ENCODE measurements around the gene LAMTOR3.

Gene LAMTOR3, protein sequence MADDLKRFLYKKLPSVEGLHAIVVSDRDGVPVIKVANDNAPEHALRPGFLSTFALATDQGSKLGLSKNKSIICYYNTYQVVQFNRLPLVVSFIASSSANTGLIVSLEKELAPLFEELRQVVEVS

DNA sequence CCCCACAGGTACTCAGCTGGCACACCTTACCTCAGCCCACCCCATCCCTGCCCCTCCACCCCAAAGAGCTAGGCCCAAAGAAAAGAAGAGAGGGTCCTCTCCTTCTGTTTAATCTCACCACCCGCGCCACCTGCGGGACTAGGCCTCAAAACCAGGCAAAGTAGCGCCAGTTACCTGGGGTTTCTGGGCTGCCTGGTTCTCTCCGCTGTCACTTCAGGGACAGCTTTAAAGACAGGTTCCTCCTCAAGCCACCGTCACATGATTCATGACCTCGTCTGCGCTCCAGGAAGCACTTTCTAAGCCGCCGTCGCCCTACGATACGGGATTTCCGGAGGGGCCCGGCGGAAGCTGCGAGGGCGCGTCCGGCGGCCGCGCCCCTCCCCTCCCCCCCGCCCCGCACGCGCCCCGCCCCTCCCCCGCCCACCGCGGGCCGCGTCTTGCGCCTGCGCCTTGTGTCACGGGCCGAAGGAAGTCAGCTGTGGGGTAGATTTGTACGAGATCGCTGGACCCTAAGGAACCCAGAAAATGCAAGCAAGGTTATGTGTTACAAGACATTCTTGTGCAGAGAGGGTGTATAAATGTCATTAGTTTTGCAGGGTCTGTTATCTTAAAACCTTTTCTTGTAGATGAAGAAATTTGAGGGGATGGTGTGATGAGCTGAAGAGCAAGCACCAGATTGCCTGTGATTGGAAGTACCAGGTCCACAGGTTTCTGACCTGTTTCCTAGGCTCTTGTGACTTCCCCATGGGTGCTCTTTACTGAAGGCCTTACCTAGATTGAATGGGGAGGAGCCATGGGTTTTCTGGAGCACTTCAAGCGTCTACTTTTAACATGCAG is at the start of gene LAMTOR3:
TSS of gene LAMTOR3 (minus strand) at position 267 of the 837 bp plus-strand sequence. CDS start 464 bp downstream, outside the sequence.
- peak; percentile 32 for DNase-seq

DNA sequence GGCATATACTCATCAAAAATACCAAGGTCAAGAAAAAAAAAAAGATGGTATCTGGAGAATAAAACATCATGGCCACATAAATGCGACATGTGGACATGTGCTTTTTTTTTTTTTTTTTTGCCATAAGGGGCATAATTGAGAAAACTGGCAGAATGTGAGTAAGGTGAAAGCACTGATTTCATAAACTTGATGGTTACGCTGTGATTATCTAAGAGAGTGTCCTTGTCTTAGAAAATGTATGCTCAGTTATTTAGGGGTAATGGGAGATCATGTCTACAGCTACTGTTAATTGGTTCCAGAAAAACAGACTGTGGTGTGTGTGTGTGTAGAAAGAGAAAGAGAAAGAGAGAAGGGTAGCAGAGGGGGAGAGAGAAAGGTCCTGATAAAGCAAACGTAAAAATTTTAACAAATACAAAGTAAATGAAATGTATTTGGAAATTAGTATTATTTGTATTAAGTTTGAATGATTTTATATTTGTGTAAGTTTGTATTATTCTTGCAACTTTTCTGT is 44.1 kb upstream of the LAMTOR3 start:
- no peak for DNase-seq

DNA sequence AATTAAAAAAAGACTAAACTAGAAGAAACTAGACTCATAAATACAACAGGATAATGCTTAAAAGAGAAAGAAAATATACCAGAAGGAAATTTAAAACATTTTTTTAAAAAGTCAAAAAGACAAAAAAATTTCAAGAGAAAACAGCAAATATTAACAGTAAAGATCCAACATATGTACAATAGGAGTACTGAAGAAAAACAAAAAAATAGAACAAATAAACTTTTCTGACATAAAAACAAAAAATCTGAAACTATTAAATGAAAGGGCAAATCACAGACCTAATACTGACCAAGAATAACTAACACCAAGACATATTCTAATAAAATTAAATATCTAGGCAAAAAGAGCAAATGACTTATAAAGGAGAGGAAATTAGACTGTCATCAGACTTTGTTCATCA is 40.7 kb upstream of the LAMTOR3 start:
- DNase-seq = no peak

DNA sequence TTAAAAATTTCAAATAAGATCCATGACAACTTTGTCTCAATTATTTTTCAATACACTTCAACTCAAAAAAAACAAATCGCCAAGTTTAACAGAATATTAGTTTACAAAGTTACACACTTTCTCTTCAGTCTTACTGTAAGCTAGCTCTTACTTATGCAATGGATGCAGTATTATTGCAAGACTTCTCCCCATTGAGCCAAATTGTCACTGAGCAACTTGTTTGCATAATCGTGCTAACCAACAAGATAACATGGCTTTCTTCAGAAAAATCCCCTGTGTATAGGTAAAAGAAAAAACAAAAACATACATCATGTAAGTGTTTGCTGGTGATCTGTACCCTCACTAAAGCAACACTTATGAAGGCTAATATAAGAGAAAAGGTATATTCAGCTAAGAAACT is 33.3 kb upstream of the LAMTOR3 start:
- DNase-seq = no peak

DNA sequence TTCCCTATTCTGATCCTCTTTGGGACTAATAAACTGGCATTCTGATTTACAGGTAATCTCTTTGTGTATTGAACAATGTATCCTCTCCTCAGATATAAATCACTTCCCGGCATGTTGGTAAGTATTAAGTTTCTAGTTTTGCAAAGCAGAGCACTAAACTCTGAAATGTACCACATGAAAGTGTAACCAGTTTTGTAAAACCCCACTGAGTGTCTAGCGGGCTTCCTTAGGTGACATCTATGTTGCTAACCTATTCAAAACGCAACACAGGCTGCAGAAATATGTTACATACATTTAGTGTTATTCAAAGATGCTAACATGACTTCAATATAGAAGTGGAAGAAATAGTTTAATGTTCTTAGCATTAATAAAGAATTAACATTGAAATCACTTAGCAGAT is 26.9 kb upstream of the LAMTOR3 start:
- no peak for DNase-seq

DNA sequence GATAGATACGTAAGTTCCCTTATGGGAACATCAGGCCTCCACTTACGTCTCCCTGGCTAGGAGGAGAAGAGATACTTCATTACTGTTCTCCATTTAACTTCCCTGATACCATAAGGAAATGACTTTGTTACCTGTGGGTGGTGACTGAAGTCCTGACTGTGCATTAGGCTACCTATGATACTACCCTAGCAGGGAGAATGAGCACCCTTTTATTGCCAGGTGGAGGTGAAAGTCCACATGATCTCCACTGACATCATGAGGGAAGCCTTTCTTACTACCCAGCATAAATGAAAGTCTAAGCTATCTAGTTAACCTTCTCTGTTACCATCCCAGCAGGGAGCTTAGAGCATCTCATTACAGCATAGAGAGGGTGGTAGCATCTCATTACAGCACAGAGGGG is 24.4 kb upstream of the LAMTOR3 start:
- DNase-seq = no peak

DNA sequence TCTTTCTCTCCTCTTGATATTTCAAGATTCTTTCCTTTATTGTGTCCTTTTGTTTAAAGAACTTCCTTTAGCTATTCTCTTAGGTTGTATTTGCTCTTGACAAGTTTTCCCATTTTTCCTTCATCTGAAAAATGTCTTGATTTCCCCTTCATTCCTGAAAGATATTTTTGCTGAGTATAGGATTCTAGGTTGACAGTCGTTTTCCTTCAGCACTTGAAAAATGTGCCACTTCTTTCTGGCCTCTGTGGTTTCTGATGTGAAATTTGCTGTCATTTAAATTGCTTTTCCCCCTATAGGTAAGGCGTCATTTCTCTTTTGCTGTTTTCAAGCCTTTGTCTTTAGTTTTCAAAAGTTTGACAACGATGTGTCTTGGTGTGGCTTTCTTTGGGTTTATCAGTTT is 23.3 kb upstream of the LAMTOR3 start:
- no peak for DNase-seq

DNA sequence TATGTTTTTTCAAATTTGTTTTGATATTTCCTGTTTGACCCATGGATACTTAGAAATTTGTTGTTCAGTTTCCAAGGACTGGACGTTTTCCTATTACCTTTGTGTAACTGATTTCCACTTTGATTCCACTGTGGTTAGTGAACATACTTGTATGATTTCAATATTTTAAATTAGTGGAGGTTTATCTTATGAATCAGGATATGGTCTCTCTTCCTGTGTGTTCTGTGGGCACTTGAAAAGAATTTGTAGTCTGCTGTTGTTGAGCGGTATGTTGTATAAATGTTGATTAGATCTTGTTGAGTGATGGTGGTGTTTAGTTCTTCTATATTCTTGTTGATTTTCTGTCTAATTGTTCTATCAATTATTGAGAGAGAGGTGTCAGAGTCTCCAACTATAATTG is 21.2 kb upstream of the LAMTOR3 start:
- DNase-seq = no peak

DNA sequence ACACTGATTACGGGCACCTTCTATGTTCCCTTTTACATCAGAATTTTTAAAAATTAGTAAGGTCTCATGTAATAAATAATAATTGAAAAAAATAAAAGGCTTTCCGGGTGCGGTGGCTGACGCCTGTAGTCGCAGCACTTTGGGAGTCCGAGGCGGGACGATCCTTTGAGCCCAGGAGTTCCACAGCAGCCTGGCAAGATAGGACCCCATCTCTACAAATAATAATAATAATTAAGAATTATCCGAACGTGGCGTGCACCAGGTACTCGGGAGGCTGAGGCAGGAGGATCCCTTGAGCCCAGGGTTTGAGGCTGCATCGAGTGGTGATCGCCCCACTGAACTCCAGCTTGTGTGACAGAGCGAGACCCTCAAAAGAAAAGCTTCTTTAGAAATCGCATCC is 771 bp upstream of the LAMTOR3 start:
- no peak for DNase-seq

DNA sequence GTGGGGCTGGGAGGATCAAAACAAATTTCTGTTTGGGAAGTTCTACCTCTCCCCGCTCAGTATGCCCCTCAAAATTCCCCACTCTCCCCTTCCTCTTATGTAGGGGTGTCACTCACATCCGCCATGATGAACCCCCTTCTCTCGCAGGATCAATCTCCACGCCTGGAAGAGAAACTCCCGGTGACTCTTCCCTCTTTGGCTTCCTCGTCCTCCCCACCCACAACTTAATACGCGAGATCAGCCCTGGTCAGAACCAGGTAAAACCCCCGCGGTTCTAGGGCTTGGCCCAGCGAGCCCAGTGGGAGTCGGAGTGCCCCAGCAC is 427 bp downstream of the LAMTOR3 start:
- no peak for DNase-seq

DNA sequence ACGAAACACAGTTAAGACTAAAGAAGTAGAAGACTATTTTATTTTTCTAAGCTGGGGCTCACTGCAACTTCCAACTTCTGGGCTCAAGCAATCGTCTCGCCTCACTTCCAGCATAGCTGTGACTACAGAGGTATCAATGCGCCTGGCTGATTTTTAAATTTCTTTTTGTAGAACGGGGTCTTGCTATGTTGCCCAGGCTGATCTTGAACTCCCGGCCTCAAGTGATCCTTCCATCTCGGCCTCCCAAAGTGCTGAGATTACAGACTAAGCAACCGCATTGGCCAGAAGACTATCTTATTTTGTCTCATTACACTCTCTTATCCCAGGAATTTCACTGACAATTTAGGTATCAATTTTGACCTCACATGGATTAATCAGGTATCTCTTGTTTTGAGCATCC is 1.2 kb downstream of the LAMTOR3 start:
- no peak for DNase-seq

DNA sequence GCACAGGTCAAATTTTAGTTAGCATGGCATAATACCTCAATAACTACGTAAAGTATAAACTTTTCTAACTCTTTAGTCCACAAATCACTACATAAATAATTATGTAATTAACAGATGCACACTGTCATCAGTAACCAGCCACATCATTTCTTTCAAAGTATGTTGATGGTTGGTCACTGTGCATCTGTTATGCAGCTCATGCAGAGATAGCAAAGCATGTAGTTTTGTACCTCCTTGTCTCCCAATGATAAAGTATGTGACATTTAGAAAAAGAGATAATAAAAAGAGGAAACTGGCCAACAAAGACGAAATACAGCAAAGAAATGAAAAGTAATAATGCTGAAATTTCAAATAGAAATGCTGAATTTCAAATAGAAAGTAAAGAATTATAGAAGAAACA is 2.9 kb downstream of the LAMTOR3 start:
- DNase-seq = no peak

DNA sequence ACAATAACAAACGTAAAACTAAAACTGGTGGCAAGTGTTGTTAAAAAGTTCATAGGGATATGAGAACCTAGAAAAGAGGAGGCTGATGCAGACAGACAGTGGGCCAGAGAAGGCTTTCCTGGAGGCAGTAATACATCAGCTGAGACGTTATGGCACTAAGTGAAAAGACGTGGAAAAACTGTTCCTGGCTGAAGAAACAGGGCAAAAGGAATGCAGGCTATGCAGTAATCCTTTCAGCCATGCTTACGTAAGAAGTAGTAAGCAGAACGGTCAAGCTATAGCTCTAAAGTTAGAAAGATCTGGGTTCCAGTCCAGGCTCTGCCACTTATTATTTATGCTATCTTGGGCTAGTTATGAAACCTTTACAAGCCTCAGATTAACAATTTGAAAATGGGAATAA is 6.4 kb downstream of the LAMTOR3 start:
- DNase-seq = no peak

DNA sequence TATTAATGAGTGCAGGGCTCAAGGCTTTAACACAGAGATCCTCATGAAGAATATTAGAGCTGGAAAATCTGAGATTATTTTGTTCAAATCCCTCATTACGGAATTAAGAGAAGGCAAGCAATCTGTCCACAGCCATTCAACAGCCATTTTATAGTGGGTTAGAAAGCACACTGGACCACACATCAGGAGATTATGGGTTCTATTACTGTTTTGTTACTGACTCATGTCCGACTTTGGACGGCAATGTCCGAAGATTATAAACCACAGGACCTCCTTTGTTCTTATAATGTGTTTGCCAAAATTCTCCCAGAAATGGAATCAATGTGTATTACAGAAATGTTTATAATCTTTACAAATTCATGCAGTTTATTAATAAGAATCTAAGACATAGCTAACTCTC is 8.1 kb downstream of the LAMTOR3 start:
- DNase-seq = no peak

DNA sequence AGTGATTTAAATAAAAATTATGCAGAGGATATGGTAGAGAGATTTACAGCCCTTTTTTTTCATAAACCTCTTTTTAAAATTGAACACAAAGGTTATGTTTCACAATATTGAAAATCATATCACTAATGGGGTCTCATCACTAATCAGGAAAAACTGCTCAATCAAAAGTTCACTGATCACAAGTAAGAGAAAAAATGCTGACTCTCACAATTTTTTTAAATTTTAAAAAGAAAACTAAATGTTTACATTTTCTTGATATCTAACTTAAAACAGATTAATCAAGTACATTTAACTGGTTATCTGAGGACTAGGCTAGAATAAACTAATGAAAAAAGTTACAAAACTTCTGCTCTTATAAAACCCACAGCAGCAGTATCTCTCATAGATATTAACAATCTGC is 8.5 kb downstream of the LAMTOR3 start:
- no peak for DNase-seq

DNA sequence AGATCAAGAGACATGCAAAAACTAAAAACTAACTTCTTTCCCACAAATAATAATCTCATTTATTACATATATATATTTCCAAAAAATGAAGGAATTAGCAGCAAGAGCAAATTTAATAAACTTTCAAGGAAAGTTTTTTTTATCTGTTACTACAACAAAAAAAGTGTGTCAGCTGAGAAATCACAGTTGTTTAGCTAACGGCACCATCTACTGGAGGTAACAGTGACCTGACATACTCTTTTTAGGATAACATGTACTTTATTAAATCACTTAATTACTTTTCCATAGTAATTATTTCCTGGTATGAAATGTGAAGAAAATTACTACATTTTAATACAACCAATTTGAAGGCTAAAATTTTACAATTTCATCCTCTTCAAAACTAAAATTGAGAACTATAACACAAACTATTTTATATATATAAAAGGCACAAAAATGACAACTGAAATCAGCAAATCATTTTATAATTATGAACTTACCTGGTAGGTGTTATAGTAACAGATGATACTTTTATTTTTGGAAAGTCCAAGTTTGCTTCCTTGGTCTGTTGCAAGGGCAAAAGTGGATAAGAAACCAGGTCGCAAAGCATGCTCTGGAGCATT is 9.1 kb downstream of the LAMTOR3 start:
- DNase-seq = peak; percentile 11

DNA sequence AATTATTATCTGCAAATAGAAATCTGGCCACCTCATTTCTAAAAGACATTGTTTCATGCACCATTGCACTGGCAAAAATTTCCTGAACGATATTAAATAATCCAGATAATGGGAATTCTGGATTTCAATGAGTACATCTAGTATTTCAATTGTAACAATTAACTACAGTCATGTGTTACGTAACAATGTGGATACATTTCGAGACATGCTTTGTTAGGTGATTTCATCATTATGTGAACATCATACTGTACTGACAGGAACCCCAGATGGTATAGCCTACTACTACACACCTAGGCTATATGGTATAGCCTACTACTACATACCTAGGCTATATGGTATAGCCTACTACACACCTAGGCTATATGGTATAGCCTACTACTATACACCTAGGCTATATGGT is 14.8 kb downstream of the LAMTOR3 start:
- no peak for DNase-seq

DNA sequence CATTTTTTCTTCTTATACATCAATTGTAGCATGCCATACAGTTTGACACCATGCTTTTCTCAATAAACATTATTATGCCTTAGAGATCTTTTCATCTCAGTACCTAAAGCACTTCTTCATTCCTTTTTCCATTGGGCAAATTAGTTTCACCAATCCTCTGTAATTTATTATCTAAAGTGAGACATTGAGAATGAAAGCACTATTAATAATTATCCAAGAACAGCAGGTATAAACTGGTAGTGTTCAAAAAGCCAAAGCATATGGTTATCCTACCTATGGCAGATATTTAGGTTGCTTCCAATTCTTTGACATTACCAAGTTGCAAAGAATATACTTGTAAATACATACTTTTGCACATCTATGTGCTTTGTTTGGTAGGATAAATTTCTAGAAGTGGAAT is 15.6 kb downstream of the LAMTOR3 start:
- no peak for DNase-seq

DNA sequence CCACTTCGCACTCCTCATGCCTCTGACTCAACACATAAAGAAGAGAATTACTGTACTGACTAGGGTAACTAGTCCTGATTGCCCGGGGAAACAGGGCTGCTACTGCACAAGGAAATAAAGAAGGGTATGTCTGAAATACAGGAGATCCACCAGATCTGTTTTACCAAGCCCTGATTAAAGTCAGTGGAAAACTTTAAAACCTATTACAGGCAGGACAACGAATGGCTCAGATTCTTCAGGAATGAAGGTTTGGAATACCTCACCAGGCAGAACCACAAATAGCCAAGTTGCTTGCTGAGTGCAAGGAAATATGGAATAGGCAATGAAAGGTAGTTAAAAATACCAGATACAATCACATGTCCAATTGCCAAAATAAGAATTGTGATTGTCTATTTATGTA is 17.3 kb downstream of the LAMTOR3 start:
- no peak for DNase-seq

DNA sequence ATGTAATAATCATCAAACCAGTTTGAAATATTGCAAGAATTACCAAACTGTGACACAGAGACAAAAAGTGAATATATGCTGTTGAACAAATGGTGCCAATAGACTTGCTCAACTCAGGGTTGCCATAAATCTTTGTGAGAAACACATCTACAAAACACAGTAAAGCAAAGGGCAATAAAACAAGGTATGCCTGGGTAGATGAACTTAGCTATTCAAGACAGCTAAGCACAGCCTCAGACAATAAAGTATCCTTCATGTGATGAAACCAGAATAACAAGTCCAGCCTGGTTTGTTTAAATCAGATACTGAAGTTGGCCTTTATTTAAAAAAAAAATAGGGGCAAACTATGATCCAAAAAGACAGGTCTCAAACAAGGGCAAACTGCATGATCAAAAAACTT is 19.2 kb downstream of the LAMTOR3 start:
- DNase-seq = no peak

DNA sequence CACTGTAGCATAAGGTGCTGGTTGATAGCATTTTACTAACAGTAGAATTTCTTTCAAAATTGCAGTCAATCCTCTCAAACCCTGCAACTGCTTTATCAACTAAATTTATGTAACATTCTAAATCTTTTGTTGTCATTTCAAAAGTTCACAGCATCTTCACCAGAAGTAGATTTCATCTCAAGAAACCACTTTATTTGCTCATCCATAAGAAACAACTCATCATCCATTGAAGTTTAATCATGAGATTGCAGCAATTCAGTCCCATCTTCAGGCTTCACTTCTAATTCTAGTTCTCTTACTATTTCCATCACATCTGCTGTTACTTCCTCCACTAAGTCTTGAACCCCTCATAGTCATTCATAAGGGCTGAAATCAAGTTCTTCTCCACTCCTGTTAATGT is 21.7 kb downstream of the LAMTOR3 start:
- DNase-seq = no peak

DNA sequence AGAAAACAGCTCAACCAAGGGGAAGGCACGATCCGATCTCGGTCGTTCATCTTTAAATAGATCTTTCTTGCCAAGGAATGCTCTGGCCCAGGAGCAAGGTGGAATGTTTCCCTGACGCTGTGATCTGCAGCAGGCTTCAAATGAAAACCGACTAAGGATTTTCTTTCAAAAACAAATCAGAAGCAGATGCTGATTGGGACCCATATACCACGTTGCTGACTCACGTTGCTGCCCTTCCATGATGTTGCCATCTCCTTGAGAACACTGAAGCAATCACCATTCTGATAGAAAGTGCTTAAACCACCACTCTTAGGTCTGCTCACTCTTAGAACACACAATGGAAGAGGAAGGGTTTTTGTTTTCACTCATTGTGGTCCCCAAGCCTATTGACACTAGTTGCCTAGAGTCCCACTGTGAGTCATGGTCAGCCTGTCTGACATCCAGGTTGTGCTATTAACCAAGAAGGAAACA is 26.1 kb downstream of the LAMTOR3 start:
- no peak for DNase-seq

DNA sequence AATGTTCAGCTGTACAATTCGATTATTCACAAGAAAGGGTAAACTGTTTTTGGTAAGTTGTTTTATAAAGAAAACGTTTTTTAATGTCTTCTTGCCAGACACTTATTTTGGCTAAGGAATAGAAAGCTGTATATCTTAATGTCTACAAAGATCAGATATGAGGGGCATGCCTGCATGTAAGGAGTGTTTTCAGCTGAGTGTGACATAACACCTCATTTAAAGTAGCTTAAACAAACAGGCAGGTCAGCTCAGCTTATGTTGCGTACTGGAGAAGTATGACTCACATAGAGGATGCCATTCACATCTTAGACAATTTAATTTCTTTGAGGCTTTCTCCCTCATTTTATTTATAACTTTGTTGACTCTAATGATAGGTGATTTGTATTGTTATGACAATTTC is 30.4 kb downstream of the LAMTOR3 start:
- no peak for DNase-seq
